ENCODE results near the gene FAM118B.

GRCh38 chr11:126212089-126212660, 593 bp downstream of the FAM118B start:
- TF ChIP-seq CTCF (conservative IDR thresholded peaks at IDR 0.05 in 1 of 2, IDR thresholded peaks at IDR 0.05 in 1 of 2; ENCODE audit: low read depth in 1 of 2, low read length in 2 of 2): no peak
- TF ChIP-seq EZH2 (IDR thresholded peaks at IDR 0.05; ENCODE audit: low read length, missing control alignments): no peak
